ENCODE data around the gene TYW1. TPM values are rescaled to one million over a fixed set of nuclear protein-coding genes. Genes with fewer than 3 reads are reported as not detected.
"Not testable (repeated sequence)": the region's sequence is repeated elsewhere in the genome, so short reads cannot be mapped to it uniquely, and the experiment has no call there.

TYW1 gene
- total RNA-seq, 4 donors from 2014 or later, result 19.3 to 75.6 (median 38.6) TPM

- WGBS, 2 donors, result 87 to 89% methylated on average over 4 of the region's 4 CpGs
- H3K27ac ChIP-seq, H3K27me3 ChIP-seq: not testable (repeated sequence)
Measured at GRCh38 chr7:67135617-67136486, 139.2 kb downstream of the TYW1 start.

GRCh38 chr7:67137489-67137888 is 140.9 kb downstream of the TYW1 start:
- DNase-seq; H3K27ac ChIP-seq; H3K4me3 ChIP-seq (replicated peaks in 1 of 3); H3K4me1 ChIP-seq; intact Hi-C loops (cut with DNase I); H3K36me3 ChIP-seq; H3K9me3 ChIP-seq; H3K27me3 ChIP-seq: not testable (repeated sequence)
- 77 to 93% methylated on average over 3 of the region's 3 CpGs for WGBS, 2 donors

More at GRCh38 chr7:67135617-67136486, 139.2 kb downstream of the TYW1 start:
- H3K4me3 ChIP-seq (replicated peaks in 1 of 3); H3K4me1 ChIP-seq; intact Hi-C loops (cut with DNase I); H3K36me3 ChIP-seq; DNase-seq; H3K9me3 ChIP-seq: not testable (repeated sequence)

GRCh38 chr7:67139876-67140275 is 143.2 kb downstream of the TYW1 start:
- H3K4me3 ChIP-seq (replicated peaks in 1 of 3); intact Hi-C loops (cut with DNase I); H3K4me1 ChIP-seq; H3K9me3 ChIP-seq; H3K27me3 ChIP-seq; H3K27ac ChIP-seq; DNase-seq; H3K36me3 ChIP-seq: not testable (repeated sequence)
- WGBS, 2 donors, result 89 to 93% methylated on average over 3 of the region's 3 CpGs

- H3K4me3 ChIP-seq (replicated peaks in 1 of 3); intact Hi-C loops (cut with DNase I); H3K4me1 ChIP-seq; H3K36me3 ChIP-seq; H3K9me3 ChIP-seq; DNase-seq; H3K27me3 ChIP-seq; H3K27ac ChIP-seq: not testable (repeated sequence)
- WGBS, 2 donors, result 92 to 94% methylated on average over 2 of the region's 2 CpGs
Measured at GRCh38 chr7:67141001-67141400, 144.4 kb downstream of the TYW1 start.

- H3K4me3 ChIP-seq (replicated peaks in 1 of 3); intact Hi-C loops (cut with DNase I); H3K4me1 ChIP-seq; H3K36me3 ChIP-seq; H3K27ac ChIP-seq; DNase-seq; H3K27me3 ChIP-seq; H3K9me3 ChIP-seq: not testable (repeated sequence)
- 78 to 84% methylated on average over 9 of the region's 9 CpGs for WGBS, 2 donors
Measured at GRCh38 chr7:67143091-67143786, 146.6 kb downstream of the TYW1 start.

- H3K27ac ChIP-seq; intact Hi-C loops (cut with DNase I); H3K27me3 ChIP-seq; H3K36me3 ChIP-seq; DNase-seq; H3K9me3 ChIP-seq; H3K4me3 ChIP-seq (replicated peaks in 1 of 3); H3K4me1 ChIP-seq: not testable (repeated sequence)
- WGBS, 2 donors, result 95 to 96% methylated on average over 3 of the region's 3 CpGs
Measured at GRCh38 chr7:67145581-67146193, 149.1 kb downstream of the TYW1 start.

GRCh38 chr7:67149131-67149530 is 152.5 kb downstream of the TYW1 start:
- intact Hi-C loops (cut with DNase I); H3K27ac ChIP-seq; H3K4me1 ChIP-seq; H3K4me3 ChIP-seq (replicated peaks in 1 of 3); DNase-seq; H3K9me3 ChIP-seq; H3K27me3 ChIP-seq; H3K36me3 ChIP-seq: not testable (repeated sequence)

- H3K9me3 ChIP-seq; H3K4me3 ChIP-seq (replicated peaks in 1 of 3); H3K27me3 ChIP-seq; H3K4me1 ChIP-seq; intact Hi-C loops (cut with DNase I); H3K27ac ChIP-seq; H3K36me3 ChIP-seq; DNase-seq: not testable (repeated sequence)
Measured at GRCh38 chr7:67154374-67154773, 157.7 kb downstream of the TYW1 start.

GRCh38 chr7:67156064-67156463 is 159.4 kb downstream of the TYW1 start:
- H3K4me1 ChIP-seq; H3K27ac ChIP-seq; DNase-seq; intact Hi-C loops (cut with DNase I); H3K9me3 ChIP-seq; H3K36me3 ChIP-seq; H3K4me3 ChIP-seq (replicated peaks in 1 of 3); H3K27me3 ChIP-seq: not testable (repeated sequence)
- 52 to 96% methylated on average over 3 to 7 of the region's 7 CpGs for WGBS, 2 donors

GRCh38 chr7:67163285-67163684 is 166.7 kb downstream of the TYW1 start:
- H3K4me3 ChIP-seq (replicated peaks in 1 of 3); intact Hi-C loops (cut with DNase I): not testable (repeated sequence)
- WGBS, 2 donors, result 70 to 83% methylated on average over 5 of the region's 5 CpGs

GRCh38 chr7:67171151-67171550 is 174.5 kb downstream of the TYW1 start:
- H3K36me3 ChIP-seq; H3K9me3 ChIP-seq; H3K27me3 ChIP-seq; DNase-seq; intact Hi-C loops (cut with DNase I); H3K4me3 ChIP-seq (replicated peaks in 1 of 3); H3K4me1 ChIP-seq; H3K27ac ChIP-seq: not testable (repeated sequence)
- WGBS, 2 donors, result 77 to 83% methylated on average over 3 of the region's 3 CpGs

More at GRCh38 chr7:67163285-67163684, 166.7 kb downstream of the TYW1 start:
- not testable (repeated sequence) for H3K27me3 ChIP-seq, H3K27ac ChIP-seq, DNase-seq, H3K4me1 ChIP-seq, H3K9me3 ChIP-seq, H3K36me3 ChIP-seq
